ENCODE measurements around the gene ZNF699.

The ZNF699 gene

GRCh38 chr19:9321338-9321737 is 11.7 kb upstream of the ZNF699 start:
- H3K4me3 ChIP-seq (ENCODE audit: control insufficient read depth, low read depth, low read length): no peak overlapping the region
- TF ChIP-seq CTCF (conservative IDR thresholded peaks at IDR 0.05; ENCODE audit: control insufficient read depth, insufficient read depth, low read depth, low read length): no peak
- no peak for DNase-seq (ENCODE audit: low read depth)

- no peak for DNase-seq (ENCODE audit: low read depth)
- no peak overlapping the region for H3K4me3 ChIP-seq (ENCODE audit: control insufficient read depth, low read depth, low read length)
- TF ChIP-seq CTCF (conservative IDR thresholded peaks at IDR 0.05; ENCODE audit: control insufficient read depth, insufficient read depth, low read depth, low read length): no peak
Observed at GRCh38 chr19:9313756-9314155, 4.1 kb upstream of the ZNF699 start.

GRCh38 chr19:9309974-9310446 is 372 bp upstream of the ZNF699 start:
- no peak for TF ChIP-seq CTCF (conservative IDR thresholded peaks at IDR 0.05; ENCODE audit: control insufficient read depth, insufficient read depth, low read depth, low read length)
- DNase-seq (ENCODE audit: low read depth): peak; percentile 89
- peak overlapping the region; percentile 90 for H3K4me3 ChIP-seq (ENCODE audit: control insufficient read depth, low read depth, low read length)

GRCh38 chr19:9308091-9308770 is 1.4 kb downstream of the ZNF699 start:
- TF ChIP-seq CTCF (conservative IDR thresholded peaks at IDR 0.05; ENCODE audit: control insufficient read depth, insufficient read depth, low read depth, low read length): no peak
- no peak for DNase-seq (ENCODE audit: low read depth)
- H3K4me3 ChIP-seq (ENCODE audit: control insufficient read depth, low read depth, low read length): peak overlapping the region; percentile 90

GRCh38 chr19:9306443-9306842 is 3.2 kb downstream of the ZNF699 start:
- H3K4me3 ChIP-seq (ENCODE audit: control insufficient read depth, low read depth, low read length): no peak overlapping the region
- peak; percentile 84 for DNase-seq (ENCODE audit: low read depth)
- TF ChIP-seq CTCF (conservative IDR thresholded peaks at IDR 0.05; ENCODE audit: control insufficient read depth, insufficient read depth, low read depth, low read length): no peak

- no peak overlapping the region for H3K4me3 ChIP-seq (ENCODE audit: control insufficient read depth, low read depth, low read length)
- TF ChIP-seq CTCF (conservative IDR thresholded peaks at IDR 0.05; ENCODE audit: control insufficient read depth, insufficient read depth, low read depth, low read length): no peak
- no peak for DNase-seq (ENCODE audit: low read depth)
Observed at GRCh38 chr19:9296336-9296735, 13.3 kb downstream of the ZNF699 start.
